Adrenal gland (tissue), 12 donors: ENCODE results near the gene CLDN9. TPM values are rescaled to one million over a fixed set of nuclear protein-coding genes. Genes with fewer than 3 reads are reported as not detected.

Experiments used
- DNase-seq, 7 donors: peaks; one replicate each; pipeline ENCODE4 v3.0.0-alpha.2; 2019 to 2020
- H3K27ac ChIP-seq, 5 donors: fragments of 200-600 bp; sonication (generic) in 4 of 5; 1 replicate in 3 of 5; 2 replicates in 2 of 5; pipeline versions ENCODE4 v1.5.1 to v1.8.0; 2016 to 2020; ENCODE audit warnings: mild to moderate bottlenecking in 1 of 5
- H3K27me3 ChIP-seq: fragments of 200-600 bp; 2 replicates; pipeline ENCODE4 v1.8.0; 2021
- H3K36me3 ChIP-seq, 2 donors: fragments of 200-600 bp; replicated peaks in 1 of 2; 1 replicate in 1 of 2; 2 replicates in 1 of 2; pipeline versions ENCODE4 v1.5.1 to v1.8.0; 2018 to 2022
- H3K4me1 ChIP-seq, 2 donors: fragments of 200-600 bp; replicated peaks in 1 of 2; 1 replicate in 1 of 2; 2 replicates in 1 of 2; pipeline versions ENCODE4 v1.5.1 to v1.8.0; 2018 to 2021
- H3K4me3 ChIP-seq, 4 donors: fragments of 200-600 bp; sonication (generic) in 3 of 4; one replicate each; pipeline ENCODE4 v1.5.1; 2016 to 2018
- H3K9me3 ChIP-seq, 3 donors: fragments of 200-600 bp; sonication (generic) in 1 of 3; replicated peaks in 1 of 3; 1 replicate in 2 of 3; 2 replicates in 1 of 3; pipeline versions ENCODE4 v1.5.1 to v1.8.0; 2016 to 2021
- POLR2A ChIP-seq, 2 donors: fragments of 450-650 bp; IDR thresholded peaks; one replicate each; pipeline ENCODE4 v1.6.1; 2017; ENCODE audit warnings: antibody characterized with exemption in 2 of 2, mild to moderate bottlenecking in 2 of 2, moderate library complexity in 1 of 2
- WGBS, 4 donors: extraction: QIAGEN DNeasy Blood & Tissue Kit in 2 of 4; methylation state at CpG; one replicate each; pipeline versions ENCODE4 v1.1.5 to v1.1.7; 2013 to 2017; 5-methylcytosine and 5-hydroxymethylcytosine counted together
- intact Hi-C, 2 donors: fragments of 100-400 bp; cut with DNase I; formaldehyde crosslinking; loops; one replicate each; pipeline versions ENCODE4 v1.14.1 to v1.15.0; 2022 to 2023
- polyA plus RNA-seq, 3 donors: library from polyadenylated mRNA; stranded (reverse); fragments of 200-250 nt in 2 of 3; fragments of 350-450 nt in 1 of 3; fragmentation: Illumina TruSeq in 1 of 3; extraction: RNeasy Lipid Tissue Mini Kit (QIAGEN cat#74804) in 1 of 3; gene quantifications; one replicate each; pipeline ENCODE4 v1.2.3, GENCODE V29; 2013 to 2014
- total RNA-seq, 9 donors: library from RNA; depleted of rRNA in 4 of 9; stranded (reverse); fragments of >200 nt in 4 of 9; fragments of 120-200 nt in 1 of 9; fragmentation: NEBNext Ultra II Directional in 1 of 9; extraction: Animal tissue kit (Norgen Biotek cat#: 25700) in 1 of 9; gene quantifications; one replicate each; pipeline versions ENCODE4 v1.1.0 to v1.2.4, GENCODE V29; 2013 to 2023
- TF ChIP-seq, protein P1 (sequence below), 6 experiments: fragments of 450-650 bp in 4 of 6; fragments of 200-600 bp in 2 of 6; sonication (generic) in 1 of 6; IDR thresholded peaks; 1 replicate in 5 of 6; 2 replicates in 1 of 6; pipeline versions ENCODE4 v1.5.1 to v1.8.0; 2016 to 2021; ENCODE audit warnings: antibody characterized with exemption in 6 of 6, mild to moderate bottlenecking in 2 of 6, moderate library complexity in 1 of 6
- donor health status: healthy with polysubstance abuse.
- donor health status: Bipolar disorder and iron deficiency.
- donor health status: DM: yes; HTN: yes; CAD: no.
- donor health status: DM: no; HTN: no; CAD: no.
- donor health status: DM: no; HTN: no; CAD: no.
- donor health status: DM: yes; HTN: yes; CAD: no.

CLDN9 gene
- total and polyA plus RNA-seq, 12 donors, result 0.28 to 1.4 (median 0.32) TPM; not detected in 8

DNA sequence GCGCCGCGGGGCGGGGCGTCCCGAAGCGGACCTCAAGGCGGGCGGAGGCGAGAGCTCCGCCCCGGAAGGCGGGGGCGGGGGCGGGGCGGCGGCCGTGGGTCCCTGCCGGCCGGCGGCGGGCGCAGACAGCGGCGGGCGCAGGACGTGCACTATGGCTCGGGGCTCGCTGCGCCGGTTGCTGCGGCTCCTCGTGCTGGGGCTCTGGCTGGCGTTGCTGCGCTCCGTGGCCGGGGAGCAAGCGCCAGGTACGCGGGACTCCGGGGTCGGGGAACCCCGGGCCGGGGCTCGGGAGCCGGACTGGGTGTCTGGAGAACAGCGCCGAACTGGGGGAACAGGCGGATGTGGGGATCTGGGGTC, 7.5 kb downstream of the CLDN9 start, which contains the start of gene TNFRSF12A:
TSS of gene TNFRSF12A (plus strand) at position 122 of the 357 bp plus-strand sequence. CDS start at position 152, 30 bp downstream.
- H3K27ac ChIP-seq, result peak within 1 kb of the TSS; percentile 88 to 99 (median 97)
- H3K36me3 ChIP-seq, result no peaks in the 10 kb centered on the region
- intact Hi-C loops, result no loop called here
- H3K4me1 ChIP-seq, result peaks cover 29 to 53% of the 10 kb centered on the region in 2 donors
- H3K4me3 ChIP-seq, result peak within 1 kb of the TSS; percentile 38 to 90 (median 68)
- peak; percentile 64 to 83 (median 78) for DNase-seq
- H3K27me3 ChIP-seq, result peaks cover 10% of the 10 kb centered on the region
- WGBS, 4 donors, result 0 to 1% (median 0%) methylated on average over 6 to 49 of the region's 49 CpGs
- TF ChIP-seq, protein P1, sequence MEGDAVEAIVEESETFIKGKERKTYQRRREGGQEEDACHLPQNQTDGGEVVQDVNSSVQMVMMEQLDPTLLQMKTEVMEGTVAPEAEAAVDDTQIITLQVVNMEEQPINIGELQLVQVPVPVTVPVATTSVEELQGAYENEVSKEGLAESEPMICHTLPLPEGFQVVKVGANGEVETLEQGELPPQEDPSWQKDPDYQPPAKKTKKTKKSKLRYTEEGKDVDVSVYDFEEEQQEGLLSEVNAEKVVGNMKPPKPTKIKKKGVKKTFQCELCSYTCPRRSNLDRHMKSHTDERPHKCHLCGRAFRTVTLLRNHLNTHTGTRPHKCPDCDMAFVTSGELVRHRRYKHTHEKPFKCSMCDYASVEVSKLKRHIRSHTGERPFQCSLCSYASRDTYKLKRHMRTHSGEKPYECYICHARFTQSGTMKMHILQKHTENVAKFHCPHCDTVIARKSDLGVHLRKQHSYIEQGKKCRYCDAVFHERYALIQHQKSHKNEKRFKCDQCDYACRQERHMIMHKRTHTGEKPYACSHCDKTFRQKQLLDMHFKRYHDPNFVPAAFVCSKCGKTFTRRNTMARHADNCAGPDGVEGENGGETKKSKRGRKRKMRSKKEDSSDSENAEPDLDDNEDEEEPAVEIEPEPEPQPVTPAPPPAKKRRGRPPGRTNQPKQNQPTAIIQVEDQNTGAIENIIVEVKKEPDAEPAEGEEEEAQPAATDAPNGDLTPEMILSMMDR (IDR thresholded peaks at IDR 0.05), result peak in 3 of 6 experiments; percentile 8 to 12 (median 9)
- TF ChIP-seq POLR2A (IDR thresholded peaks at IDR 0.05), result peak; percentile 83 to 94
- no peaks in the 10 kb centered on the region for H3K9me3 ChIP-seq

- H3K9me3 ChIP-seq, result no peaks in the 10 kb centered on the region
- no peak for TF ChIP-seq POLR2A (IDR thresholded peaks at IDR 0.05)
- TF ChIP-seq, protein P1 (IDR thresholded peaks at IDR 0.05), result no peak
- intact Hi-C loops, result no loop called here
- peak overlapping the region; percentile 88 to 99 (median 97) for H3K27ac ChIP-seq
- H3K4me3 ChIP-seq, result peak overlapping the region; percentile 38 to 90 (median 68)
- no peaks in the 10 kb centered on the region for H3K36me3 ChIP-seq
- DNase-seq, result peak; percentile 90 to 95 (median 91)
- 0 to 4% (median 1%) methylated on average over 8 to 57 of the region's 57 CpGs for WGBS, 4 donors
- peaks cover 10% of the 10 kb centered on the region for H3K27me3 ChIP-seq
- H3K4me1 ChIP-seq, result peaks cover 29 to 53% of the 10 kb centered on the region in 2 donors
Measured at GRCh38 chr16:3020604-3021448, 8.1 kb downstream of the CLDN9 start.

DNA sequence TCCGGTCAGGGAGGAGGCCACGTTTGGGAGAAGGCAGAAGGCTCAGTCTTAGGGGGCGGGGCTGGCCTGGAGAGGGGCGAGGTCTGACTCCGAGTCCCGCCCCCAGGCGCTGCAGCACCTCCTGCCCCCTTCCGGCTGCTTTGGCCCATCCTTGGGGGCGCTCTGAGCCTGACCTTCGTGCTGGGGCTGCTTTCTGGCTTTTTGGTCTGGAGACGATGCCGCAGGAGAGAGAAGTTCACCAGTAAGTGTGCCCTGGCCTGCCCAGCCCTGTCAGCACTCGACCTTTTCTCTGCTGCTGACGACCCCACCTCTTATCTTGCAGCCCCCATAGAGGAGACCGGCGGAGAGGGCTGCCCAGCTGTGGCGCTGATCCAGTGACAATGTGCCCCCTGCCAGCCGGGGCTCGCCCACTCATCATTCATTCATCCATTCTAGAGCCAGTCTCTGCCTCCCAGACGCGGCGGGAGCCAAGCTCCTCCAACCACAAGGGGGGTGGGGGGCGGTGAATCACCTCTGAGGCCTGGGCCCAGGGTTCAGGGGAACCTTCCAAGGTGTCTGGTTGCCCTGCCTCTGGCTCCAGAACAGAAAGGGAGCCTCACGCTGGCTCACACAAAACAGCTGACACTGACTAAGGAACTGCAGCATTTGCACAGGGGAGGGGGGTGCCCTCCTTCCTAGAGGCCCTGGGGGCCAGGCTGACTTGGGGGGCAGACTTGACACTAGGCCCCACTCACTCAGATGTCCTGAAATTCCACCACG, 8.9 kb downstream of the CLDN9 start:
- intact Hi-C loops, result no loop called here
- 2 to 11% (median 8%) methylated on average over 7 to 25 of the region's 25 CpGs for WGBS, 4 donors
- H3K4me3 ChIP-seq, result peak overlapping the region in 2 of 4 donors; percentile 83 to 90
- H3K27me3 ChIP-seq, result peaks cover 10% of the 10 kb centered on the region
- peak; percentile 83 to 94 (median 91) for DNase-seq
- peak overlapping the region; percentile 88 to 99 (median 97) for H3K27ac ChIP-seq
- H3K4me1 ChIP-seq, result peaks cover 29 to 53% of the 10 kb centered on the region in 2 donors
- TF ChIP-seq POLR2A (IDR thresholded peaks at IDR 0.05), result no peak
- TF ChIP-seq, protein P1 (IDR thresholded peaks at IDR 0.05), result peak in 4 of 6 experiments; percentile 12 to 20 (median 16)
- H3K36me3 ChIP-seq, result peaks cover 0 to 7% of the 10 kb centered on the region in 2 donors
- H3K9me3 ChIP-seq, result no peaks in the 10 kb centered on the region

GRCh38 chr16:3022208-3022683, 9.5 kb downstream of the CLDN9 start:
- Histone ChIP-seq H3K27me3 (peaks cover 10% of the 10 kb centered on the region), H3K4me1 (peaks cover 29 to 53% of the 10 kb centered on the region in 2 donors), H3K4me3 (peak overlapping the region in 1 of 4 donors; percentile 90), H3K27ac (peak overlapping the region; percentile 88 to 99 (median 97)), H3K36me3 (peaks cover 0 to 13% of the 10 kb centered on the region in 2 donors), H3K9me3 (no peaks in the 10 kb centered on the region)
- intact Hi-C loops, result no loop called here
- peak; percentile 89 to 97 (median 95) for DNase-seq
- WGBS, 4 donors, result 0 to 22% (median 11%) methylated on average over 5 to 8 of the region's 8 CpGs
- TF ChIP-seq POLR2A (IDR thresholded peaks at IDR 0.05), result peak in 1 of 2 donors; percentile 72
- TF ChIP-seq, protein P1 (IDR thresholded peaks at IDR 0.05), result no peak
